Uterus (tissue), 4 donors: Measurements from ENCODE around the gene NHP2. TPM values are rescaled to one million over a fixed set of nuclear protein-coding genes. Genes with fewer than 3 reads are reported as not detected.

ENCODE experiments used
- DNase-seq, 2 donors: peaks; one replicate each; pipeline ENCODE4 v3.0.0-alpha.2; 2019 to 2020
- H3K27ac ChIP-seq, 2 donors: fragments of 200-600 bp; sonication (generic); 1 replicate in 1 of 2; 2 replicates in 1 of 2; pipeline ENCODE4 v1.5.1; 2016 to 2018
- H3K27me3 ChIP-seq, 2 donors: fragments of 200-600 bp; sonication (generic); one replicate each; pipeline ENCODE4 v1.5.1; 2018 to 2019; ENCODE audit warnings: control low read depth in 1 of 2
- H3K36me3 ChIP-seq, 2 donors: fragments of 200-600 bp; sonication (generic); one replicate each; pipeline ENCODE4 v1.5.1; 2019; ENCODE audit warnings: control low read depth in 1 of 2
- H3K4me1 ChIP-seq, 2 donors: fragments of 200-600 bp; sonication (generic); one replicate each; pipeline ENCODE4 v1.5.1; 2018 to 2019; ENCODE audit warnings: control low read depth in 1 of 2
- H3K4me3 ChIP-seq, 2 donors: fragments of 200-600 bp; sonication (generic); 1 replicate in 1 of 2; 2 replicates in 1 of 2; pipeline ENCODE4 v1.5.1; 2018 to 2019; ENCODE audit warnings: mild to moderate bottlenecking in 1 of 2
- H3K9me3 ChIP-seq, 2 donors: fragments of 200-600 bp; sonication (generic); one replicate each; pipeline ENCODE4 v1.5.1; 2019; ENCODE audit warnings: control low read depth in 1 of 2
- CTCF ChIP-seq, 4 experiments: fragments of 200-600 bp in 2 of 4; fragments of 450-650 bp in 2 of 4; sonication (generic) in 2 of 4; IDR thresholded peaks; one replicate each; pipeline ENCODE4 v1.5.1; 2016 to 2019; ENCODE audit warnings: antibody characterized with exemption in 4 of 4, mild to moderate bottlenecking in 2 of 4, moderate library complexity in 1 of 4
- POLR2A ChIP-seq, 2 donors: fragments of 450-650 bp; IDR thresholded peaks; one replicate each; pipeline ENCODE4 v1.6.1; 2016; ENCODE audit warnings: antibody characterized with exemption in 2 of 2, mild to moderate bottlenecking in 1 of 2, moderate library complexity in 1 of 2
- intact Hi-C: fragments of 100-400 bp; cut with DNase I; formaldehyde crosslinking; loops from one replicate; pipeline ENCODE4 v1.15.1; 2023; ENCODE audit warnings: low total_unique reads
- total RNA-seq, 4 donors: library from RNA; depleted of rRNA in 3 of 4; stranded (reverse); fragments of >200 nt in 3 of 4; gene quantifications; one replicate each; pipeline versions ENCODE4 v1.1.0 to v1.2.4, GENCODE V29; 2014 to 2023
- donor health status: DM: yes; HTN: yes; CAD: no.

NHP2 gene
- total RNA-seq, 4 donors from 2014 or later: 83.4 to 180 (median 147) TPM

- intact Hi-C loops: no loop called here
- Histone ChIP-seq H3K4me1 (peaks cover 0 to 11% of the 10 kb centered on the region in 2 donors), H3K36me3 (no peaks in the 10 kb centered on the region), H3K4me3 (peak within 1 kb of the TSS in 1 of 2 donors; percentile 2), H3K9me3 (no peaks in the 10 kb centered on the region), H3K27me3 (no peaks in the 10 kb centered on the region), H3K27ac (no peak within 1 kb of the TSS)
- no peak for DNase-seq
- peak in 1 of 2 donors; percentile 30 for TF ChIP-seq POLR2A (IDR thresholded peaks at IDR 0.05)
- TF ChIP-seq CTCF (IDR thresholded peaks at IDR 0.05): no peak
Measured at GRCh38 chr5:178113141-178113787, 40.4 kb downstream of the NHP2 start, which contains the start of gene N4BP3. TSS of gene N4BP3 (plus strand) at chr5:178113532. CDS start at chr5:178119584, 6,052 bp downstream.

- Histone ChIP-seq H3K27me3 (no peaks in the 10 kb centered on the region), H3K36me3 (no peaks in the 10 kb centered on the region), H3K4me1 (peaks cover 0 to 11% of the 10 kb centered on the region in 2 donors), H3K9me3 (no peaks in the 10 kb centered on the region), H3K4me3 (no peak overlapping the region), H3K27ac (no peak overlapping the region)
- intact Hi-C loops: no loop called here
- TF ChIP-seq CTCF (IDR thresholded peaks at IDR 0.05) (no peak), POLR2A (IDR thresholded peaks at IDR 0.05) (no peak)
- DNase-seq: no peak
Measured at GRCh38 chr5:178112545-178112944, 41.1 kb downstream of the NHP2 start.

GRCh38 chr5:178111925-178112324, 41.8 kb downstream of the NHP2 start:
- Histone ChIP-seq H3K4me1 (peaks cover 0 to 11% of the 10 kb centered on the region in 2 donors), H3K36me3 (no peaks in the 10 kb centered on the region), H3K27ac (no peak overlapping the region), H3K9me3 (no peaks in the 10 kb centered on the region), H3K4me3 (no peak overlapping the region), H3K27me3 (no peaks in the 10 kb centered on the region)
- TF ChIP-seq CTCF (IDR thresholded peaks at IDR 0.05): no peak
- TF ChIP-seq POLR2A (IDR thresholded peaks at IDR 0.05): no peak
- DNase-seq: no peak
- intact Hi-C loops: no loop called here

GRCh38 chr5:178110511-178110910, 43.2 kb downstream of the NHP2 start:
- H3K27me3 ChIP-seq: no peaks in the 10 kb centered on the region
- no peak overlapping the region for H3K27ac ChIP-seq
- H3K4me1 ChIP-seq: peaks cover 0 to 11% of the 10 kb centered on the region in 2 donors
- H3K36me3 ChIP-seq: no peaks in the 10 kb centered on the region
- no peaks in the 10 kb centered on the region for H3K9me3 ChIP-seq
- intact Hi-C loops: no loop called here
- no peak overlapping the region for H3K4me3 ChIP-seq
- no peak for DNase-seq
- TF ChIP-seq POLR2A (IDR thresholded peaks at IDR 0.05) (no peak), CTCF (IDR thresholded peaks at IDR 0.05) (no peak)

- no peak for TF ChIP-seq POLR2A (IDR thresholded peaks at IDR 0.05)
- no peak for TF ChIP-seq CTCF (IDR thresholded peaks at IDR 0.05)
- Histone ChIP-seq H3K27ac (no peak overlapping the region), H3K36me3 (no peaks in the 10 kb centered on the region), H3K4me3 (no peak overlapping the region), H3K4me1 (peaks cover 0 to 10% of the 10 kb centered on the region in 2 donors), H3K9me3 (no peaks in the 10 kb centered on the region), H3K27me3 (no peaks in the 10 kb centered on the region)
- intact Hi-C loops: no loop called here
- no peak for DNase-seq
Measured at GRCh38 chr5:178108966-178109365, 44.7 kb downstream of the NHP2 start.
